OCI-LY1 (cell line): ENCODE data around the gene DOCK4.

ENCODE experiments used
- CTCF ChIP-seq: fragments of 200-600 bp; sonication (generic), shearing (Covaris generic); IDR thresholded peaks from 2 replicates; pipeline ENCODE4 v1.5.1; 2017; ENCODE audit warnings: mild to moderate bottlenecking, antibody characterized with exemption, low read length, moderate library complexity, mixed read lengths
- EZH2 ChIP-seq: fragments of 200-600 bp; sonication (generic), shearing (Covaris generic); IDR thresholded peaks from 2 replicates; pipeline ENCODE4 v1.8.0; 2017; ENCODE audit warnings: borderline replicate concordance, mixed run types, mild to moderate bottlenecking, antibody characterized with exemption, low read length, moderate library complexity, mixed read lengths

GRCh38 chr7:111878785-111879184 is 327.4 kb downstream of the DOCK4 start:
- TF ChIP-seq CTCF: no peak
- no peak for TF ChIP-seq EZH2
